NCI-H2227 (cell line): ENCODE results near the gene AIRE.
"Not testable (repeated sequence)": the region's sequence is repeated elsewhere in the genome, so short reads cannot be mapped to it uniquely, and the experiment has no call there.

Source experiments
- DNase-seq: peaks from one replicate; lab custom pipeline; 2025; ENCODE audit not compliant: unreplicated experiment; lab: John Stamatoyannopoulos, UW

Gene AIRE

GRCh38 chr21:44285138-44285992, at the start of gene AIRE:
Gene AIRE, plus strand, starts transcription at chr21:44285876. Its CDS starts 131 bp downstream, at chr21:44286007.
- no peak for DNase-seq

GRCh38 chr21:44240353-44240752, 45.3 kb upstream of the AIRE start:
- not testable (repeated sequence) for DNase-seq

GRCh38 chr21:44240842-44241241, 44.8 kb upstream of the AIRE start, which contains the start of gene ICOSLG:
Gene ICOSLG, minus strand, starts transcription at chr21:44240943. Its CDS starts 126 bp downstream, at chr21:44240817.
- DNase-seq: not testable (repeated sequence)

GRCh38 chr21:44241281-44241680, 44.4 kb upstream of the AIRE start:
- not testable (repeated sequence) for DNase-seq

GRCh38 chr21:44243980-44244379, 41.7 kb upstream of the AIRE start:
- not testable (repeated sequence) for DNase-seq

- not testable (repeated sequence) for DNase-seq
Measured at GRCh38 chr21:44247904-44248303, 37.8 kb upstream of the AIRE start.

- DNase-seq: not testable (repeated sequence)
Measured at GRCh38 chr21:44249204-44250037, 36.3 kb upstream of the AIRE start.

GRCh38 chr21:44253832-44254710, 31.6 kb upstream of the AIRE start:
- DNase-seq: no peak

GRCh38 chr21:44255511-44255981, 30.1 kb upstream of the AIRE start:
- DNase-seq: no peak

- no peak for DNase-seq
Measured at GRCh38 chr21:44258056-44258725, 27.5 kb upstream of the AIRE start.

GRCh38 chr21:44259082-44259705, 26.5 kb upstream of the AIRE start:
- DNase-seq: no peak

GRCh38 chr21:44260066-44260465, 25.6 kb upstream of the AIRE start:
- no peak for DNase-seq

- no peak for DNase-seq
Measured at GRCh38 chr21:44260791-44261631, 24.7 kb upstream of the AIRE start.

GRCh38 chr21:44261675-44262295, 23.9 kb upstream of the AIRE start, which contains the start of gene DNMT3L:
Gene DNMT3L, minus strand, starts transcription at chr21:44261897. Its CDS starts 638 bp downstream, at chr21:44261259.
- DNase-seq: no peak

GRCh38 chr21:44262338-44263056, 23.2 kb upstream of the AIRE start:
- no peak for DNase-seq

- no peak for DNase-seq
Measured at GRCh38 chr21:44263221-44263760, 22.4 kb upstream of the AIRE start.

GRCh38 chr21:44263768-44264167, 21.9 kb upstream of the AIRE start:
- DNase-seq: no peak
